CD4-positive, alpha-beta T cell treated with Interleukin-17A for 1 hour (primary cell): ENCODE results near the gene CTPS2.
"Not testable (repeated sequence)": the region's sequence is repeated elsewhere in the genome, so short reads cannot be mapped to it uniquely, and the experiment has no call there.

Source experiments
- DNase-seq: peaks from one replicate; pipeline ENCODE4 v3.0.0-alpha.2; 2020

The CTPS2 gene

DNA sequence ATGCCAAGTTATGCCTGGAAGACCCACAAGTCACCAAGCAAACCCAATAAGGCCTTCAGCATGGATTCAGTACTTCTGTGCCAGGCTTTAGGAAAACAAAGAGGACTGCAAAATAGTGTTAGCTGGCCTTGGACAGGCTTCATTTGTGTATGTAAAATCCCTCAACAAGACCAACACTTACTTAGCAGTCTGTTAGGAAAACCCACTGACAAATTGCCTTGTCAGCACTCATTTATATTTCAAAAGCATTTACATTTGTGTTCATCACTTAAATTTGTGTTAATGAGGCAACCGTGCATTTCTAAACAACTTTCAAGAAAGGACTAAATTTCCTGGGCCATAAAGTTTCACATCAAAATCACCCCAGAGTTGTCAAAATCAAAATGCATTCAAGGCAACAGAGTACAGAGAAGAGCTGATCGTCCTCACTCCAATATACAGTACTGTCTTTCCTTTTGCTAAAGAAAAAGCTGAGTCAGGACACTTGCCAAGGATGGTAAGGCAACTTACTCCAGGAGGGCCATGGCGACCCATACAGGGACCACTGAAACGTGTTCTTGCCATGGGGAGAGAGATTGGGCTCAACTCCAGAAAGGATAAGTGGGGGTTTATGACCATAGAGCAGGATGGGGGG lies 61.0 kb downstream of the CTPS2 start:
- DNase-seq, result no peak

DNA sequence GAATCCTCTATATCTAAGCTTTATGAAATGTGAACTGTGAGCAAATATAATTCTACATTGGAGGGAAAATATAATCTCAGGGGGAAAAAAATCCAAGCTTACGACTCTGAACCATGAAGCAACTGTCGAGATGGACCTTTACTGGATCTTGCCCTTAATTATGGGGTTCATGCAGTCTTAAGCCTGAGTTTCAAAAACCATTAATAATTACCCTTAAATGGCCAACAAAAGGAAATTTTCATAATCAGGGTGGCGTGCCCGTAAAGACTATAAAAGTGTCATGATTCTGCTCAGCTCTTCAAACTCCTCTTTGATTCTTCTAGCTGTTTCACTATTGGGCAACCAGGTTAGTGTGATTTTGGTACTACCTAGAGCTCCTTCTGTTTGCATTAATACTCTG lies 62.6 kb downstream of the CTPS2 start, which contains the start of gene S100G:
TSS of gene S100G (plus strand) at position 301 of the 400 bp plus-strand sequence. CDS start 849 bp downstream, outside the sequence.
- DNase-seq, result no peak

DNA sequence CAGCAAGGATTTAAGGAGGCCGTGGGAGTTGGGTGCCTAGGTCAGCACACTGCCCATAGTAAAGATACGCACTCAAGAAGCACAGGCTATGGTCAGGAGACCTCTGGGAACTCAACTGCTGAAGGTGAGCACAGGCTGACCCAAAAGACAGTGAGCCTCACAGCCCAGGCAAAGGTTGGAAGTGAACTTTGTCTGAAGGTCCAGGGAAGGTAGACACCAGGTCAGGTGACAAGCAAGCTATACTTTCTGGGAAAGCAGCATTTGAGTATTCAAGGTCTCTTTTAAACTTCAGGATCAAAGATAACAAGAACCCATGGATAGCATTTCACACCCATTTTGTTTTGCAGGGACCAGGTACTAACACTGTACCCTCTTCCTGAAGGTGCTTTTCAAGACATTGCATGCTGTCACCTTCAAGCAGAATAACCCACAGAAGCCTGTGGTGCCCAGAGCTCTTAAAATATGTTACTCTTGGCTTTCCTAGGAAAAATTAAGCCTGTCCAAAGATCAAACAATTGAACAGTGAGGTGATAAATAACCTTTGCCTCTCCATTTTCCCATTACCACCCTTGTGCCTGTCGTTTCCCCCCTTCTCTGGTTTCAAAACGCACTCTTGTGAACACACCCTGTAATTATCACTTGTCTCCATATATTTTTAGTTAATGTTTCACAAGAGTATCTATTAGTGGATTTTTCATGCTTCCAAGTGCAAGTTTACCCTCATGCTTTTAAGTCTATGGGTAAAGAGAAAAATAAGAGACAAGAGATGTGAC lies 65.9 kb downstream of the CTPS2 start:
- DNase-seq, result no peak

DNA sequence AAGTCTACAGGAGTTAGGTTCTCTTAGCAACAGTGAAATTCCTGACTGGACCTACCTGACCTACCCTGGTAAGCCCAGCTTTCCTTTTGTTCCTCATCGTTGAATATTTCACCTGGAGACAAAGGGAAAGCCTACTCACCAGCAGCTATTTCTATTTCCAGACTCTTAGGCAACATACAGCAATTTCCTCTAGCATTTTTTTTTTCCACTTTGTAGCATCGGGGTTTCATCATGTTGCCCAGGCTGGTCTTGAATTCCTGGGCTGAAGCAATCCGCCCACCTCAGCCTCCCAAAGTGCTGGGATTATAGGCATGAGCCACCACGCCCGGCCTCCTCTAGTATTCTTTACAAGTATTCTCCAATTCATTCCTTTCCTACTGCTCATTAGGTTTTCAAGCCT lies 69.3 kb downstream of the CTPS2 start:
- no peak for DNase-seq

DNA sequence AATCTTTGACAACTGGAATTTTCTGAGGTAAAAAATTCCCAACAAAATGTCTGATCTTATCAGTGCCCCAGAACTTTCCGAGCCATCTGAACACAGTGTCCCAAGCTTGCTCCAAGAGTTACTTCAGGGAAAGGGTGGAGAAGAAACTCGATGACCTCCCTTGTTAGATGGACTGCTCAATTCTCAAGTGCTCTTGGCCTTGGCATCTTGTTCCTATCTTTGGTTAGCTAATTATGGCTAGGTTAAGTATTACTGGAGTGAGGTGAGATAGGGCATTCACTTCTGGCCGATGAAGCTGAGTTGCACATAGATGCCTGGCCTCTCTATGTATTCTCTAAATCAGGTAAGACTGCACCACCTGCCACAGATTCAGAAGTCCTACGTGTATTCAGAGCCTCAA lies 71.6 kb downstream of the CTPS2 start:
- DNase-seq, result no peak

DNA sequence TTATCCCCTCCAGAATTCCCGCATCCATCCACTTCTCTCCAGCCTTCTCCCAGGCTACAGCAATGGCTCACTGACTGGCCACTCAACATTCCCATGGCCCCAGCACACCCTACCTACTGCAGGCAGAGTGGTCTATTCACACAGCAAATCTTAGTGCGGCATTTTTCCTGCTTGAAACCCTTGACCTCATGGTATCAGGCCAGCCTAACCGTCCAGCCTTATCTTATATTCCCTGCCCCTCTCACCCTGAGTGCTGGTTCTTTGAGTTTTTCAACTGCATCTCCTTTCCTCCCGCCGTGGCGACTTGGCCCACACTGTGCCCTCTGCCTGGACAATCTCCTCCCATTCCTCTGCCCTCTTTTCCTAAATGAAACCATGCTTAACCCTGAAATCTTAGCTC lies 72.5 kb downstream of the CTPS2 start:
- DNase-seq, result no peak

DNA sequence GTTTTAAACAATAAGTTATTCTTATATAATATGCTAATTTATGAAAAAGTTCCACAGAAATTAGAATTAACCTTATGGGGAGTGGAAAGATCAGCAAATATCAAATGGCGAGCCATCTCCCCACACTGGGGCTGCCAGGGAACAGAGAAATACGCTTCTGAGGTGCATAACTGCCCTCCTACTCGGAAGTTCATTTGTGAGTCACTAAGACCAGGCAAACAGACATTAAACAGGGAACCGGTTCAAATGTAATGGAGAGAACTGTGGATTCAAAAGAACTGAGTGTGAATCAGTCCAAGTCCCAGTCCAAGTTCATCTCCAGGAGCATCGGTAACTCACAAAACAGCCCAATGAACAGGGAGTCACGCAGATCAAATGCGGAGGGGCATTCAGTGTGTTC lies 73.9 kb downstream of the CTPS2 start:
- no peak for DNase-seq

DNA sequence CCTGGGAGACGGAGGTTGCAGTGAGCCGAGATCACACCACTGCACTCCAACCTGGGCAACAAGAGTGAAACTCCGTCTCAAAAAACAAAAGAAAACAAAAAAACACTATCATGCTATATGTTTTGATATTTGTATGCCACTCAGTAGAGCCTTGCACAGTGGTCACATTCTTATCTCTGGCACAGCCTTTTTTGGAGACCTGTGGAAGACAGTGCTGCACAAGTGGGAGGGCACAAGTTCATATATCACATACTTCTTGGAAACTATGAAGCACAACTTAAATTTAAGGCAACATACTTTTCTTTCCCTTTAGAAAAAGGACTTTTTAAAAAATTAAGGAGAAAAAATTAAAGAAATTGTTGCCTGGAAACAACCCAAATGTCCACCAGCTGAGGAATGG lies 76.9 kb downstream of the CTPS2 start:
- no peak for DNase-seq

DNA sequence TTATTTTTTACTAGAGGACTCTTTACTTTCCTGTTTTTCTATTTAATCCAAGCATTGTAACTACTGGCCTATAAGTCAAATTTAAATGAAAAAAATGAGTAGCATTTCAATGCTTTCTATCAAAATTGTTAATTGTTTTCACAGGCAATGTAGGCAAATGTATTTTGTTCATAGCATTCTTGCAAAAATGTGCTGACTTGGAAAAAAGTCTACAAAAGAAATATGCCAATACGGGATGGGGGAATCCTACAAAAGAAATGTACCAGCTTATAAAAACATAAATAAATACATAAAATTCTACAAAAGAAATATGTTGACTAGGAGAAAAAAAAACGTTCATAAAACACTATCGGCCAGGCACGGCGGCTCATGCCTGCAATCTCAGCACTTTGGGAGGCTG lies 77.4 kb downstream of the CTPS2 start:
- no peak for DNase-seq

DNA sequence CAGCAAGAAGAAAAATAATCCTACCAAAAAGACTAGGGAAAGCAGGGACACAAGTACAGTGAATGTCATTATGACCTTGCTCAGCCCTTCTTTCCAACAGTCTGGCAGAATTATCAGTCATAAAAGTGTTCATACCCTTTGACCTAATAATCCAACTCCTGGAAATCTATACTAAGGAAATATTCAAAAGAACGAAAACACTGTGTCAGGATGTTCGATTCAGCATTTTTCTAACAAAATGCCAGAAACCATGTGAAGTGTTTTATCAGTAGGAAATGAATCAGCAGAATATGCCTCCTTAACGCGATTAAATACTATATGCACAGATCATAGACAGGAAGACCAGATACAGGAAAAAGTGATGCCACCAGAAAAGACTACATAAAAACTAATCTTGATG lies 78.7 kb downstream of the CTPS2 start:
- no peak for DNase-seq

DNA sequence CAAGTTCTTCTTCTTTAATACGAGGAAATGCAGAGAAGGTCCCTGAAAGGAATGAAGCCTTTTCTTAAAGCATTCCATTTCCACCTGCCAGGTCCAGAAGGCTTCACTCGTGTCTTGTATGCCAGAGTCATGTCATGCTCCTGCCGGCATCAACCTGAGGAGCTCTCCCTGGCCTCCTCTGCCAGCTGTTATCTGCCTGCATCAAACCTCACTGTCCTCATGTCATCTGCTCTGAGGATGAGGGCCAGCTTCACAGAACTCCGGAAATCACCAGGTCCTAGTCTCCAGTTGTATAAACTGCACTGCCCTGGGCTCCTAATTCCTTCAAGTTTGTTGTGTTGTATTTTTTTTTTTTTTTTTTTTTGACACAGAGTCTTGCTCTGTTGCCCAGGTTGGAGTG lies 82.6 kb downstream of the CTPS2 start:
- no peak for DNase-seq

DNA sequence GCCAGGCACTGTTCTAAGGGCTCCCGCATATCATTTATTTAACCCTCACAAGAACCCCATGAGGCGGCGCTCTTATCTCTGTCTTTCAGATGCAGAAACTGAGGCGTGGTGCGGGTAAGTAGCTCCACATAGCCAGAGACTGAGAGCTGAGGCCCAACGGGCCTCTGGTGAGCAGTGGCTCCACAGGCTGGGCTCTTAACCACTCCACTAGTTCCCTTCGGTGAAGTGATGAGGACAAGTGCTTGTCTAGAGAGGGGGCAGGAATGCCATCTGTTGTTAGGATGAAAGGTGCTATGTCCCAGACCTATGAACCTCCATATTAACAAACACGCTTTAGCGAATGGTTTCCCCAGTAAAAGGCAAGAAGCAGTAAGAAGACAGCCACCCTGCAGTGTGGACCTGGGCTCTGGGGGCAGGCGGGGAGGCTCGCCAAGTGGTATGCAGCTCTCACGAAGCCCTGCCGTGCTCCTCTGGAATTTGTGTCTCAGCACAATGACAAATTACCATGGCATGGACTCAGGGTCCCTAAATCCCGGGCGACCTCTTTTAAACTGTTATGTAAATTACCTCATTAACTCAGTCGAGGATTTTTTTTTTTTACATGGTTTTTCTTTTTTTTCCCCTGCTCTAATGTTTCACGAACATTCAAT lies 83.4 kb downstream of the CTPS2 start:
- no peak for DNase-seq

DNA sequence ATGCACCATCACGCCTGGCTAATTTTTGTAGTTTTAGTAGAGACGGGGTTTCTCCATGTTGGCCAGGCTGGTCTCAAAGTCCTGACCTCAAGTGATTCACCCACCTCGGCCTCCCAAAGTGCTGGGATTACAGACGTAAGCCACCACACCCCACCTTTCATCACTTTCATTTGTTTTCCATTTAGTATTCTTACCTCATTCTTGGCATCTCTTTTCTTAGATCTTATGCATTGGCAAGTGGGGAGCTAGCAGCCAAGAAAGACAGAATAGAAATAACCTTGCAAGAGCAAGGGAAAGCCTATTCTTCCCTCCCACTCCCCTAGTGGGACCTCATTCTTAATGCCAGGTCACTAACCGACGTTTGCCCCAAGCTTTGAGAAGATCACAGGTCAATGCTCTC lies 84.0 kb downstream of the CTPS2 start:
- not testable (repeated sequence) for DNase-seq

DNA sequence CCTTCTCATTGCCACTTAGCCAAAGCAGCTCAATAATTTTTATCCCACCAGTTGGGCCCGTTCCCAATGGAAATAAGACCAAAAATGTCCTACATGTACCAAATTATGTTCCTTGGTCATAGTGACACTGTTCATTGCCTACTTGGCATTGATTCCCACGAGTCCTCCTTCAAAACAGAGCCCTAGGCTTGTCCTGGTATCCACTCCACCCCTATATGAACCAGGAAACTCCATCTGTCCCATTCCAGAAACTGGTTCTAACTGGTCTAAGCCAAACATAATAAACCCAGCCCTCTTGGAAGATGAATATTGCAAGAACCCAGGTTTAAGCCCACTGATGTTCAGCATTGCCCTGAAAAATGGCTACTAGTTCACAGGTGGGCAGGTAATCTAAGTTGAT lies 93.4 kb downstream of the CTPS2 start:
- no peak for DNase-seq

DNA sequence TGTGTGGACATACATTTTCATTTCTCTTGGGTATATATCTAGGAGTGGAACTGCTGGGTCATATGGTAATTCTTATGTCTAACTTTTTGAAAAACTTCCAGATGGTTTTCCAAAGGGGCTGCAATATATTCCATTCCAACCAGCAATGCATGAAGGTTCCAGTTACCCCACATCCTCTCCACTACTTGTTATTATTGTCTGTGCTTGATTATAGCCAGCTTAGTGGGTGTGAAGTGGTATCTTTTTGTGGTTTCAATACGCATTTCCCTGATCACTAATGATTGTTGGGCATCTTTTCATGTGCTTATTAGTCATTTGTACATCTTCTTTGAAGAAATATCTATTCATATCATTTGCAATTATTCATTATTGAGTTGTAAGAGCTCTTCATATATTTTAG lies 94.0 kb downstream of the CTPS2 start:
- DNase-seq, result no peak

DNA sequence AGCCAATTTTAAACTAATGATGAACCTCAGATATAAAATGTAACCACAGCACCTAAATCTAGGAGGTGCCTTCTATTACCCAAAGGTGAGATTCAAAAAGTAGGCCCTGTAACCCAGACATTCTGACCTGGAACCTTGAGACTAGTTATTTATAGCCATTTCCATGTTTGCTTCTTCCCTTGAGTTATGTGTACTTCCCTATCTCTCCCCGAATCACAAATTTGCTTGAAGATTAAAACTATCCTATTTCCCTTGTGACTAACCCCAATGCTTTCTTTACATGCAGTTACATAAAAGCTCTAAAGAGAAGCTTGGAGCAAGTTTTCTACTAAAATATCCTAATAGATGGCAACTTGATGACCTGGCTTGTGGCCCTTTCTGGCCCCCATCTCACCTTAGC lies 95.1 kb downstream of the CTPS2 start:
- DNase-seq, result no peak

DNA sequence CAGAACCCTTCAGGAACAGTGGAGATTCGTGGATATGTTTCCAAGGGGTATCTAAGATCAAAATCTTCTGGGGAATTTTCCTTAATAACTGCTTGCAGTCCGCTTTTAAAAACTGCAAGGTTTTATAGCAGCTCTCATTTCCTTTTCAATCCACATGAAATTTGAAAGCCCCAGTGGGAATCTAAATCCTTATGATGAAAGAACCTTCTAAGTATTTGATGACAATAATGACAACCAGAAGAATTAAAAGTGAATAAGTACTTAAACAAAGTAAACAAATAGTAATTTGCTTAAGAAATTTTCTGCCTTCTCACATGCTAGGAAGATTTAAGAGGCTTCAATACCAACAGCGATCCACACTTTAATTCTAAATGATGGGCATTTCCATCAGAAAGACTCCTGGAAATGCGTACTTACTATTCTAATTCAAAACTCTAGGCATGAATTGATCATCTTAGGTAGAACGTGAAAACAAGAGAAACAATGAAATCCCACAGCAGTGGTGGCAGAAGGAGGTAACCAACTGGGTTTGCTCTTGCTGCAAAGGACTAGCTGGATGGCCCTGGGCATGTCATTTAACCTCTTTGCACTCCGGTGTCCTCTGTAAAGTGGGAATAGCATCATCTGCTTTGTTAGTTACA lies 100.1 kb downstream of the CTPS2 start:
- DNase-seq, result no peak

DNA sequence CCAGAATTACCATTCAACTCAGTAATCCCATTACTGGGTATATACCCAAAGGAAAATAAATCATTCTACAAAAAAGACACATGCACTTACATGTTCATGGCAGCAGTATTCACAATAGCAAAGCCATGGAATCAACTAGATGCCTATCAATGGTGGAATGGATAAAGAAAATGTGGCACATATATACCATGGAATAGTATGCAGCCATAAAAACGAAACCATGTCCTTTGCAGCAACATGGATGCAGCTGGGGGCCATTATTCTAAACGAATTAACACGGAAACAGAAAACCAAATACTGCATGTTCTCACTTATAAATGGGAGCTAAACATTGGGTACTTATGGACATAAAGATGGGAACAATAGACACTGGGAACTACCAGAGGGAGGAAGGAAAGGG lies 101.8 kb downstream of the CTPS2 start:
- DNase-seq, result not testable (repeated sequence)

DNA sequence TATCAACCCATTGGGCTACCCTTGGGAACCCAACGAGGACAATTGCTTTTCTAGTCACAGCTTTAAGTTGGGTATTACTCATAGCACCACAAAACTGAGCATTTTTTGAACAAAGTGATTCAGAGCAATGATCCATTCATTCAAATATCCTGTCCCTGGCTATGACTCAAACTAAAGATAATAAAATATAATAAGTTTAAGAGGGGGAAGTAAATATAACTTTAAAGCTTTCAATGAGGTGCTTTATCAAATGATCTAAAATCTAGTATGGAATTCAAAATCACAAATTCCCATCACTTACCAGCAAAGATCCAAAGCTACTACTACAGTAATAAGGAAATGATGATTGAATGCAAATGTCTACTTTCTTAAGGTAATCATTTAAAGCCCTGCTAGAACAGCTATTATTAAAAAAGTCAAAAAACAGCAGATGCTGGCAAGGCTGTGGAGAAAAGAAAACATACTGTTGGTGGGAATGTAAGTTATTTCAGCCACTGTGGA lies 102.3 kb downstream of the CTPS2 start:
- DNase-seq, result no peak

DNA sequence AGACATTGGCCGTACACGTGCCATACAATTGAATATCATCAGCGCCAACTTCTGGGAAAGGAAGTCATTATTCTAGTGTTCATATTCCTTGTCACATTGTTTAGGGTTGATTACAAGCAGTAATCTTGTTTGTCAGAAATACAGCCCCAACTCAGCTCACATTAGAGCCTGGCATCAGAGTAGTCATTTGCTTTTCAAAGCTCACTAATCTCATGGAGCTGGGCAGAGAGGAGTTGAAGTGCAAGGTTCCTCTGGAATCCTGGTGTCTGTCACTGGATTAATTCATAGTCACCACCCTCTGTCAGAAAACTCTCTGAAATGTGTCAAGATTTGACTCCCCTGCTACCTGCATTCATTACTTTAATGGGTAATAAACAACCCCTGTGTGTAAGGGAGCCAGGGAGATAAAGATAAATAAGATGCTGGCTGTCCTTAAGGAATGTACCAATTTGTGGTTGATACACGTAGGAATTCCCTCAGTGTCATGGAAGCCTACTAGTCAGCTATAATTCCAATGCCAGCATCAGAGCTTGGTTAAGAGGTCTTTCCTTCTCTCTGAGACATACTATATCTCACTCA lies 106.2 kb downstream of the CTPS2 start:
- no peak for DNase-seq

DNA sequence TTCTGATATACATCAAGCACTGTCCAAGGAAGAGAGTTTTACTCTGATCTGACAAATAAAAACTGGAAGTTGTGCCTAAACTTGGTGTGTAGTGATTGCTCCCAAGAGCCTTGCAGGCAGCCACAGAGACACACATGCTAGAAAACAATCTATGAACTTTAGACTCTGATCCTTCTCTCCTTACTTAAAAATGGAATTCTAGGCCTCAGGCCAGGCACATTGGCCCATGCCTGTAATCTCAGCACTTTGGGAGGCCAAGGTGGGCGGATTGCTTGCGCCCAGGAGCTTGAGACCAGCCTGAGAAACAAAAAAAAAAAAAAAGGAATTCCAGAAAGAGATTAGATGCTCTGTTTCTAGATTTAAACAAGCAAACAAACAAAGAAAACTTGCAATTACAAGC lies 108.1 kb downstream of the CTPS2 start:
- DNase-seq, result no peak

DNA sequence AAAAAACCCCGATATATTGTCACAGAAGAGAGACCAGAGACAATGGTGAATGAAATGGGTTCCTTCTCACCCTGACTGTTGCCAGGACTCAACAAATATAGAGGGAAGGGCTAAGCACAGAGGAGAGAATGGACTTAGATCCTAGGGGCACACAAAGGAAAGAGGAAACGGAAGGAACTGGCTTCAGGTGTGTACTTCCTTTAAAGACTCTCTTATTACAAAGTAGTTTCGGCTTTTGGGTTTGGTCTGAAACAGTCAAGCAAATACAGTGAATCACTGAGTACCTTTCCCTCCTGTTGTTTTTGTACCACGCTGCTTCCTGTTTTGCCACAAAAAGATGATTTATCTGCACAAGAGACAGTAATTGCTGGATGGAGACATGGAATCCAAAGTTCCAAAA lies 108.6 kb downstream of the CTPS2 start:
- no peak for DNase-seq

DNA sequence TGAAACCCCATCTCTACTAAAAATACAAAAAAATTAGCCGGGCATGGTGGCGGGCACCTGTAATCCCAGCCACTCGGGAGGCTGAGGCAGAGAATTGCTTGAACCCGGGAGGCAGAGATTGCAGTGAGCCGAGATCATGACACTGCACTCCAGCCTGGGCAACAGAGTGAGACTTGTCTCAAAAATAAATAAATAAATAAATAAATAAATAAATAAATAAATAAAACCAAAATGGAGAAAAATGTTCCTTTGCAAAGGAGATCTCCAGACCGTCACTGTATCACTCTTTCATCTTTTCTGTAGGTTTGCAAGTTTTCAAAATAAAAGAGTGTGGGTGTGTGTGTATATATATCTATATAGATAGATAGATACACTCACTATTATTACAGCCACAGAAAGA lies 109.2 kb downstream of the CTPS2 start:
- DNase-seq, result not testable (repeated sequence)
